CD4-positive, alpha-beta T cell treated with Interleukin-6 for 4 hours (primary cell): Measurements from ENCODE around the gene TNS2.

Experiments
- DNase-seq: peaks from one replicate; pipeline ENCODE4 v3.0.0-alpha.2; 2020; ENCODE audit warnings: mixed read lengths

Gene TNS2

DNA sequence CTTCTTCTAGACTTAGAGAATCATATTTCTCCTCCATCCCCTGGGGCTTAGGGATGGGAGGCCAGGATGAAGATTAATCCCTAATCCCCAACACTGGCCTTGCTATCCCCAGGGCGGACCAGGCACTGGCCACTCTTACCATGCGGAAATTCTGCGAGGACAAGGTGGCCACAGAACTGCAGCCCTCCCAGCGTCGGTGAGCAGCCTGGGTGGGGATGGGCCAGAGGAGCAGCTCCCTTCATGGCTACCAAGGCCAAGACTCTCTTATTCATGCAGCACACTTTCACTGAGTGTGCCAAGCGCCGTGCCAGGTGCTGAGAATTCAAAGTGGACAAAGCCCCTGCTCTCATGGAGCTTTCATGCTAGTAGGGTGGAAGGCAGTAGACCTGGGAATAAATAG lies 7.0 kb downstream of the TNS2 start:
- no peak for DNase-seq

DNA sequence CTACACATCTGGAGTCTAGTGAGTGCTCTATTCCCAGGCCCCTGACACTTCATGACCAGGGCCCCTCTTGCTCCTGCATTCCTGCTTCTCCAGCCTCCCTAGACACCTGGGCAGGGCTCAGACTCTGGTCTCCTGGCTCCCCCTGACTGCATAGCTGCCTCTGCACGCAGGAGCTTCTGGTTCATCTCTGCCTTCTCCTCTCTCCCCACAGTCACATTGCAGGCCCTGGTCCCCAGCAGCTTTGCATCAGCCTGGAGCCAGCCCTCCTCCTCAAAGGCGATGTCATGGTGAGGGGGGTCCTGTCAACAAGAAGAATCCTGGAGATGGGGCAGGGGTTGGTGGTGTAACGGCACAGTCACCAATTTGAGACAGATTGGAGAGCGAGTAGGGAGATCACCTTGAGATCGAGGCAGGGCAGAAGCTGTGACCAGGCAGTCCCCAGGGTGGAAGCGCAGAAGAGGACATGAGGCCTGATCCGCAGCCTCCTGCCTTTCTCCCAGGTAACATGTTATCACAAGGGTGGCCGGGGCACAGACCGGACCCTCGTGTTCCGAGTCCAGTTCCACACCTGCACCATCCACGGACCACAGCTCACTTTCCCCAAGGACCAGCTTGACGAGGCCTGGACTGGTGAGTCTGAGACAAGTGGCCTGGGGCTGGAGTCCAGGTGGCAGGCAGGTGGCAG lies 8.1 kb downstream of the TNS2 start:
- no peak for DNase-seq

DNA sequence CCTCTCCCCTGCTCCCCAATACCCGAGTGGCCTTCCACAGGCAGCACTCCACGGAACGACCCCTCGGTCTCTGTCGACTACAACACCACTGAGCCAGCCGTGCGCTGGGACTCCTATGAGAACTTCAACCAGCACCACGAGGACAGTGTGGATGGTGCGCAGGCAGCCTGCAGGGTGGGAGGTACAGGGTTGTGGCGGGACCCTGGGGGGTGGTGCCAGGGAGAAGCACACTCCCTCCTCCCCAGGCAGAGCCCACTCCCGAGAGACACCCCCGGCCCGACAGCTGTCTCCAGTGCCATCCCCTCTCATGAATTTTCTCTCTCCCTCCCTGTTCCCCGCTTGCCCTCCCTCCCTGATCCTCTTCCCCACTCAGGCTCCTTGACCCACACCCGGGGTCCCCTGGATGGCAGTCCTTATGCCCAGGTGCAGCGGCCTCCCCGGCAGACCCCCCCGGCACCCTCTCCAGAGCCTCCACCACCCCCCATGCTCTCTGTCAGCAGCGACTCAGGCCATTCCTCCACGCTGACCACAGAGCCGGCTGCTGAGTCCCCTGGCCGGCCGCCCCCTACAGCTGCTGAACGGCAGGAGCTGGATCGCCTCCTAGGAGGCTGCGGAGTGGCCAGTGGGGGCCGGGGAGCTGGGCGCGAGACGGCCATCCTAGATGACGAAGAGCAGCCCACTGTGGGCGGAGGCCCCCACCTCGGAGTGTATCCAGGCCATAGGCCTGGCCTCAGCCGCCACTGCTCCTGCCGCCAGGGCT lies 9.0 kb downstream of the TNS2 start:
- no peak for DNase-seq

DNA sequence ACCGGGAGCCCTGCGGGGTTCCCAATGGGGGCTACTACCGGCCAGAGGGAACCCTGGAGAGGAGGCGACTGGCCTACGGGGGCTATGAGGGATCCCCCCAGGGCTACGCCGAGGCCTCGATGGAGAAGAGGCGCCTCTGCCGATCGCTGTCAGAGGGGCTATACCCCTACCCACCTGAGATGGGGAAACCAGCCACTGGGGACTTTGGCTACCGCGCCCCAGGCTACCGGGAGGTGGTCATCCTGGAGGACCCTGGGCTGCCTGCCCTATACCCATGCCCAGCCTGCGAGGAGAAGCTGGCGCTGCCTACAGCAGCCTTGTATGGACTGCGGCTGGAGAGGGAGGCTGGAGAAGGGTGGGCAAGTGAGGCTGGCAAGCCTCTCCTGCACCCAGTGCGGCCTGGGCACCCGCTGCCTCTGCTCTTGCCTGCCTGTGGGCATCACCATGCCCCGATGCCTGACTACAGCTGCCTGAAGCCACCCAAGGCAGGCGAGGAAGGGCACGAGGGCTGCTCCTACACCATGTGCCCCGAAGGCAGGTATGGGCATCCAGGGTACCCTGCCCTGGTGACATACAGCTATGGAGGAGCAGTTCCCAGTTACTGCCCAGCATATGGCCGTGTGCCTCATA lies 9.7 kb downstream of the TNS2 start:
- DNase-seq, result no peak

DNA sequence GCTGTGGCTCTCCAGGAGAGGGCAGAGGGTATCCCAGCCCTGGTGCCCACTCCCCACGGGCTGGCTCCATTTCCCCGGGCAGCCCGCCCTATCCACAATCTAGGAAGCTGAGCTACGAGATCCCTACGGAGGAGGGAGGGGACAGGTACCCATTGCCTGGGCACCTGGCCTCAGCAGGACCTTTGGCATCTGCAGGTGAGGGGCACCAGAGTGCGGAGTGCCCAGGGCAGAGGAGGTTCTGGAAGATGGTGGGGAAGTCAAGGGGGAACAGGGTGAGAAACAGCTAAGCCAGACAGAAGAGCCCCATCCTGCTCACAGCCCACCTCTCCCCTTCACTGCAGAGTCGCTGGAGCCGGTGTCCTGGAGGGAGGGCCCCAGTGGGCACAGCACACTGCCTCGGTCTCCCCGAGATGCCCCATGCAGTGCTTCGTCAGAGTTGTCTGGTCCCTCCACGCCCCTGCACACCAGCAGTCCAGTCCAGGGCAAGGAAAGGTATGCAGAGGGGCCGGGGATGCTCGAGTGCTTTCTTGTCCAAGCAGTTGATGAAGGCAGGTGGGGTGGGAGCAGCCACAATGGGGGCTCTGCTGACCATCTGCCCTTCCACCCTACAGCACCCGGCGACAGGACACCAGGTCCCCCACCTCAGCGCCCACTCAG lies 10.3 kb downstream of the TNS2 start:
- DNase-seq, result no peak

DNA sequence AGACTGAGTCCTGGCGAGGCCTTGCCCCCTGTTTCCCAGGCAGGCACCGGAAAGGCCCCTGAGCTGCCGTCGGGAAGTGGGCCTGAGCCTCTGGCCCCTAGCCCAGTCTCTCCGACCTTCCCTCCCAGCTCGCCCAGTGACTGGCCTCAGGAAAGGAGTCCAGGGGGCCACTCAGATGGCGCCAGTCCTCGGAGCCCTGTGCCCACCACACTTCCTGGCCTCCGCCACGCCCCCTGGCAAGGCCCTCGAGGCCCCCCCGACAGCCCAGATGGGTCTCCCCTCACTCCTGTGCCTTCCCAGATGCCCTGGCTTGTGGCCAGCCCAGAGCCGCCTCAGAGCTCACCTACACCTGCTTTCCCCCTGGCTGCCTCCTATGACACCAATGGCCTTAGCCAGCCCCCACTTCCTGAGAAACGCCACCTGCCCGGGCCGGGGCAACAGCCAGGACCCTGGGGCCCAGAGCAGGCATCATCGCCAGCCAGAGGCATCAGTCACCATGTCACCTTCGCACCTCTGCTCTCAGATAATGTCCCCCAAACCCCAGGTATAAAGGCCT lies 10.9 kb downstream of the TNS2 start:
- no peak for DNase-seq

DNA sequence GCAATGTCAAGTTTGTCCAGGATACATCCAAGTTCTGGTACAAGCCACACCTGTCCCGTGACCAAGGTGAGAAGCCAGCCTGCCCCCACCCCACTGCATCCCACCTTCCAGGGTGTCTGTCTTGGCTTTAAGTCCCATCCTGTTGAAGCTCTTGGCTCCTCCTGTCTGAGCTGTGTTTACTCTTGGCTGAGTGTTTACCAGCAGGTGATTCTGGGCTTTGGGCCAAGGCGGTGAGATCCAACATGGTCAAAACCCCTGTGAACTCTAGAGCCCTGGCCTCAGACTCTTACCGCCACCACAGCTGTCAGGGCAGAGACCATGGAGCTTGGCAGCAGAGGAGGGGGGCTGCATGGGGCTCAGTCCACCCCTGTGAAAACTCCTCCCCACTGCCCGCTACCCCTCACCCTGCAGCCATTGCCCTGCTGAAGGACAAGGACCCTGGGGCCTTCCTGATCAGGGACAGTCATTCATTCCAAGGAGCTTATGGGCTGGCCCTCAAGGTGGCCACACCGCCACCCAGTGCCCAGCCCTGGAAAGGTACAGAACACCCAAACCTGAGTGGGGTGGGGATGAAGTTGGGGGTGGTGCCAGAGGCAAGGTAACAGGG lies 11.6 kb downstream of the TNS2 start:
- DNase-seq, result peak; percentile 14

DNA sequence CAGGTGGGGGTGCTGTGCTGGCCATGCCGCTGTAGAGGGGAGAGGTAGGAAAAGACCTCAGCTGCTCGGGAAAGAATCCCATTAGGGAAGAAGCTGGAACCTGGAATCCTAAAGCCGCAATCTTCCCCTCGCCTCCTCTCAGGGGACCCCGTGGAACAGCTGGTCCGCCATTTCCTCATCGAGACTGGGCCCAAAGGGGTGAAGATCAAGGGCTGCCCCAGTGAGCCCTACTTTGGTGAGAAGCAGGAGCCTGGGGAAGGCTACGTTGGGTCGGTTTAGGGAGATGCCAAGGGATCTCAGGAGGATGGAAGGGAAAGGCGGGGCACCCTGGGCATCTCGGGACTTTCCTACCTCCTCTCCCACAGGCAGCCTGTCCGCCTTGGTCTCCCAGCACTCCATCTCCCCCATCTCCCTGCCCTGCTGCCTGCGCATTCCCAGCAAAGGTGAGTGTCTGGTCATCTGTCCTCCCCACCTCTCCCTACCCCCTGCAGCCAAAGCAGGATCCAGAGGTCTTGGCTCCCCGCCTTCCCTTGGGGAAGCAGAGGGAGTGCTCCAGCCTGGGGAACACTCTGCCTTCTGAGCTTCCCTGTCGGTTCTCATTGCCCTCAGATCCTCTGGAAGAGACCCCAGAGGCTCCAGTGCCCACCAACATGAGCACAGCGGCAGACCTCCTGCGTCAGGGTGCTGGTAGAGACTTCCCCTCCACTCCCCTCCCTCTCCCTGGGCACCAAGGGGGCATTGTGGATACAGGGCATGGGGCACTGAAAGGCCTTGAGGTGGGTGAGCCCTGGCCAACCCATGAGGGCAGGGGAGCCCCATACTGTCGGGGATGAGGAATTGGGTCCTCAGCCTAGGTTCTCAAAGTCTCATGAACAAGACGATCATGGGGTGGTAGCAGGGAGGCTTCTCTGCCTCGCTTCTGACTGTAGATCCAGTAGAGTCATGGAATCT lies 12.4 kb downstream of the TNS2 start:
- DNase-seq, result no peak

DNA sequence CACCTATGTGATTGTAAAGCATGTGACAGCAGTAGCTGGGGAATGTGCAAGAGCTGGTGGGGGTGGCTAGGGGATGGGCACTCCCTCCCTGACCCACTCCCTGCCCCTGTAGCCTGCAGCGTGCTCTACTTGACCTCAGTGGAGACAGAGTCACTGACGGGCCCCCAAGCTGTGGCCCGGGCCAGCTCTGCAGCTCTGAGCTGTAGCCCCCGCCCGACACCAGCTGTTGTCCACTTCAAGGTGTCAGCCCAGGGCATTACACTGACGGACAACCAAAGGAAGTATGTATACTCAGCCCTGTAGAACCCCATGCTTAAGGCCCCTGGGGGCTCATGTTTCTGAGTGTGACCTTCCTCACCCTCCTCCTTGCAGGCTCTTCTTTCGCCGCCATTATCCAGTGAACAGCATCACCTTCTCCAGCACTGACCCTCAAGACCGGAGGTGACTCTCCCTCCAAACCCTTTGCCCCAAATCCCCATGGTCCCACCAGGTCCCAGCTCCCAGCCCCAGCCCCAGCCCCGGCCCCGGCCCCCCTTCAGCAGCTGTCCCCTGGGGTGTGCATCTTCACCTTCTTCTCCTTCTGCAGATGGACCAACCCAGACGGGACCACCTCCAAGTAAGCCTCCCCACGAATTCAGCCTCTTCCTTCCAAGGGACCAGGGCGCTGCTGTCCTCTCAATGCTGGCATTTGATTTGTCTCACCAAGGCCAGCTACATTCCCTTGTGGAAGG lies 13.3 kb downstream of the TNS2 start:
- no peak for DNase-seq

DNA sequence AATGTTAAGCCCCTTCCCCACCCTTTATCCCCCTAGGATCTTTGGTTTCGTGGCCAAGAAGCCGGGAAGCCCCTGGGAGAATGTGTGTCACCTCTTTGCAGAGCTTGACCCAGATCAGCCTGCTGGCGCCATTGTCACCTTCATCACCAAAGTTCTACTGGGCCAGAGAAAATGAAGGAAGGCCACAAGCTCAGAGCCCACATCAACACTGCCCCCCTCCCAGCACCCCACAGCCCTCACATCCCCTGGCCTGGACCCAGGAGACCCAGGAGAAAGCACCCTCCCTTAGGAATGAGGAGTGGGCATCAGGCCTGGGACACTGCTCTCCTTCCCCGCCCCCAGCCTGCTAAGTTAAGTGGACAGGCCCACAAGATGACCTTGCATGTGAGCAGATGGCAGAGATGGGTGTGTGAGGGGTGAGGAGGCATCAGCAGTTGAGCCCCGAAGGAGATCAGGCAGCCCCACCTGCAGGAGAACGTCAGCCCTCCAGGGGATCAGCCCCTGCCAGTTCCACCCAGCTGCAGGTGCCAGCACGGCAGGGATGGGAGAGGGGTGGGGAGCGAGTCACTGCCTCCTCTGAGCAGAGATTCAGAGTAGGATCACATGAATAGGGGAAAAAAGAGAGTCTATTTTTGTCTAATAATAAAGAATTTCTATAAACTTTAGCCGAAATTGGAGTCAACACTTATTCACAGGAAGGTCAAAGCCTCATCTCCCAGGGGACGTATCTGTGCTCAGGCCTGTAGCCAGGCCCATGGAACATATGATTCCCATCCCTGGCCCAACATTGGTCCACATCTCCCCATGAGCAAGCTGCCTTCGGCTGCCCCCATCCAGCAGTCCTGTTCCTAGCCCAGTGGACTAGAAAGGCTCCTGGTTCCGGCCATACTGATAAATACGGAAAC lies 14.1 kb downstream of the TNS2 start:
- DNase-seq, result no peak

DNA sequence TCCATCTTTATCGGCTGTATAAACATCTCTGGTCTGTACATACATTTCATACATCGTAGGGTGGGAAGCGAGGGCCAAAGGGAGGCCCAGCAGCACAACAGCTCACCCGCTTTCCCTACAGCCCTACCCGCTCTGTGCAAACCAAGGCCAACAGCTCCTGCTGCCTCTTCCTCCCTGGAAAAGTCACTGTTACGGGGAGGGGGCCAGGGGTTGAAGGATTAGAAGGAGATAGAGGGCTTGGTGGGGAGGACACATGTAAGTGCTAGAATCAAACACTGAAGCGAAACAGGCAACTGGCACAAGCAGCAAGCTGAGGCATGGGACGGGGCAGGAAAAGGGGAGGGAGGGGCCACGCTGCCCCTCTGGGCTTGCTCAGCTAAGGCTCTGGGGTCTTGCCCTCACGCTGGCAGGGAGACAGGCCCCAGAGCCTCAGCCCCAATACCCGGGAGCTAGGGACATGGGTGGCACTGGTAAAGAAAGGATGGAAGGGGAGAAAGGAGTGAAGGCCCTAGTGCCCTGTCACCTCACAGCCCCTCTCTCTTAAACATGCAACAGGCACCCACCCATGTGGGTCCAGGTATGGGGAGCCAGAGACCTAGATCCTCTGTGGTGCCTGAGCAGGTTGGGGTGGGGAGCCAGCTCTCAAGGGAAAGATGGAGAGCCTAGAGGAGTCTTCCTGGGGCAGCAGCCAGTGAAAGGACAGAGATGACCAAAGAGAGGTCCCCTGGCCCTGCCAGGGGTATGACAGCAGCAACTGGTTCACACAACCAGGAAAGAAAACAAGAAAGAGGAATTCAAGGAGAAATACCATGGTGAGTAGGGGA lies 15.0 kb downstream of the TNS2 start:
- DNase-seq, result no peak

DNA sequence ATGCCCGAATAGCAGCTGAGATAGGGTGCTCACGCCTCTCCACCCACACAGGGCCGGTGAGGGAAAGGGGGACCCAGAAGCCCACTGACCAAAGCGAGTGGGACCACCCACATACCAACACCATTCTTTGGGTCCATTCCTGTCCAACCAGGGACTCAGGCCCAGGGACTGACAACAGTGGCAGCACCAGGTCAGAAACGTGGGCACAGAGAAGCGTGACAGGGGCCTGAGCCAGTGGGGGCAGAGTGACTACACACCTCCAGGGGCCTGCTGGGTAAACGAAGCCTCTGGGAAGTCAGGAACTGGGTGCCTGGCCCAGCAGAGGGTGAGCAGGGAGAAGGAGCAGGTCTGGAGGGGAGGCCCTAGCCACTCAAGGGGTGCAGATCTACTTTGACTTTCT lies 15.6 kb downstream of the TNS2 start:
- DNase-seq, result no peak

DNA sequence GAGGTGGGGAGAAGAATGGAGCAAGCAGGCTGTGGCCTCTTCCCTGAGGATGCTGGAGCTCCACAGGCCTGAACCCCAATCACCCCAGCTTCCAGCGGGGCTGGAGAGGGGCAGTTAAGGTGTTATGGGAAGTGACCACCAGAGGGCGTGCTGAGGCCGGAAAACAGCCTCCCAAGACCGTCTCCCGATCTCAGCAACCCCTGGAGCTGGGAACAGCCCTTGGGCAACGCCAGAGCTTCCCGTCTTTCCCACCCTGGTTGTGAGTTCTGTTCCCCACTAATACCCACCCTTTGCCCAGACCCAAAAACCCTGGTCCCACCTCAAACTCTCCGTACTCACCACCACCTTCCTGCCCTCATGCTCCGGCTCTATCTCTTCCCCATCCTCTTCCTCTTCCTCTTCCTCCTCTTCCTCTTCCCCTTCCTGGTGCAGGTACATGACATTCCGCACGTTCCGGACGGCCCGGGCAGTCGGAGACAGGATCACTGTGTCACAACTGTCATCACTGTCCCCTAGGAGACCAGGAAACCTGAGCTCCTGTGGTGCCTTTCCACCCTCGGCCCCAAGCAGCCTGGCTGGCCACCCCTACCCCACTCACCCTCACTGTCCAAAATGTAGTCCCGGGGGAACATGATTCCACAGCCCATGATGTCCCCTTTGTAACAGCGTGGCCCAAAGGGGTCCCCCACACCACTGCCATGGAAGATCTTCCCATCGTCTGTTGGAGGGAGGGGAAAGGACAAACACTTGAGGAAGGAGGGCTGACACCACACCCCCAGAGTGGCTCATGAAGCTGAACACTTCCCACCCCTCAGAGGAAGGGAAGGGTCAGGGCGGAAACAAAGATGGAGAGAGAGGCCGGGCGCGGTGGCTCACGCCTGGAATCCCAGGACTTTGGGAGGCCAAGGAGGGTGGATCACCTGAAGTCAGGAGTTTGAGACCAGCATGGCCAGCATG lies 16.4 kb downstream of the TNS2 start:
- DNase-seq, result peak; percentile 78

DNA sequence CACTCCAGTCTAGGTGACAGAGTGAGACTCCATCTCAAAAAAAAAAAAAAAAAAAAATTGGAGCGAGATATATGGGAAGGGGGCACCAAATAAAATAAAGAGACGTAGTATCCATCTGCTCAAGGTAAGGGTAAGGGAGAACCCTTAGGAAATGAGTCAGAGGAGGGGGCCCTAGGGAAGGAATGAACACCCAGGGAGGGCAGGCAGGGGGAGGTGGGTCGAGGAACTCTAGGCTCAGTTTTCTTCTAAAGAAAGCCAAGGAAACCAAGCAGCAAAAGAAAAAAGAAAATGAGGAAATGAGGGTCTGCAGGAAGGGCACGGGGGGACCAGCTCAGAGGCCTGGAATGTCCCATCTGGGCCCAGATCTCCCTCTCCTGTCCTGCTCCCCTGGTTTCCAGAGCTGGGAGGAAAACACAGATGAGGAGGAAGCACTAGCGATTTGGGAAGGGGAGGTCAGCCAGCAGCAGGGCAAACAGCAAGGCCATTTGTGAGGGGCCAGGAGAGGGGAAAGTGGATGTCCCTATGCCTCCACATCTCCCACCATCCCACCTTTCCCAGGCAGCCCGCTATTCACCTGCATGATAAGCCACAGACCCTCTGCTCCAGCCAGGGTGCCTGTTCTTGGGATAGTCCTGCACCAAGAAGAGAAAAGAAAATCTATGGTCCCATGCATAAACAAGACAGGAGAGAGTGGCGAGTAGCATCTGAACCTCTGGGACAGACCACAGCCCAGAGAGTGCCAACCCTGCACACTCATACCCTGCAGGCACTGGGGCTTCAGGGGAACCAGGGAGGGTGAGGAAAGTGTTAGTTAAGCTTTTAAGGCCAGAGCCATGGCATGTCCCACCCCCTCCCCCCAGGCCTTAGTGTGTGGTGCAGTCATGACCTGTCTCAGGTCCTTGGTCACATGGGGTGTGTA lies 17.5 kb downstream of the TNS2 start:
- no peak for DNase-seq

DNA sequence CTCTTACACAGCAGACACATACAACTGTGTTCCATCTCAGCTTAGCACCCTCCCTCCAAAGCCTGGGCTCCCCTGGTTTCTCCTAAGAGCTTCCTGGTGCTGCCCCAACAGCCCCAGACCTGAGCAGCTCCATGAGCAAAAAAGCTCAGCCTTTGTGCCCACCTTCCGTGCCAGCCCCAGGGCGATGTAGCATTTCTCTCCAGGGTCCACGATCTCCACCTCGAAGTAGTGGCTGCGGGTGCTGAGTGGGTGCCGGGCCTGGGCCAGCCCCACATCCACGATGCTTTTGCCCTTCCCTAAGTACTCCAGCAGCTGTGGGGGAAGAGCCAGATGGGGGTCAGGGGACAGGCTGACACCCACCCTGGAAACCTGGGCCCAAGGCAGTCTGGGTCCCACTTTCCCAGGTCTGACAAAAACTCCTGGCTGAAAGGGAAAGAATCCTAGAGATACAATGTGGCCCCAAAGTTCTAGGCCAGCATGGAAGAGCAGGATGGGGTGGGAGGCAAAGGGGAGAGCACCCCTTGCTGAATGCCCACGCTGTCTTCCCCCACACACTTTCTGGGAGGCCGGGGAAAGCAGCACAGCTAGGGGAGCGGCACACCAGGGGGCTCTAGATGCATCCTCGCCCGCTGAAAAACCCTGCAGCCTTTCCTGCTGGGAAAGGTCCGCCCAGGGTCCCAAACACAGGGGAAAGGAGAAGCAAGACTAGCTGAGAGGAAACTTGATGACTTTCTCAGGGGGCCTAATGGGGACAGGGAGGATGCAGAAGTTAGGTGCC lies 18.3 kb downstream of the TNS2 start:
- no peak for DNase-seq
